Mammary epithelial cell (primary cell): ENCODE data around the gene ATG13.

Experiments
- CTCF ChIP-seq, 2 donors: IDR thresholded peaks in 1 of 2; conservative IDR thresholded peaks in 1 of 2; 2 replicates each; pipeline ENCODE4 v1.5.1; 2011 to 2012; ENCODE audit warnings: inconsistent platforms in 2 of 2, low read length in 2 of 2, mild to moderate bottlenecking in 2 of 2, control low read depth in 1 of 2, low read depth in 1 of 2; ENCODE audit not compliant: insufficient read depth in 1 of 2; ENCODE audit errors: extremely low read depth in 1 of 2
- EZH2 ChIP-seq: IDR thresholded peaks from 2 replicates; pipeline ENCODE4 v1.6.1; 2012; ENCODE audit warnings: low read length, inconsistent platforms, borderline replicate concordance

- TF ChIP-seq CTCF (conservative IDR thresholded peaks at IDR 0.05 in 1 of 2, IDR thresholded peaks at IDR 0.05 in 1 of 2; ENCODE audit: extremely low read depth in 1 of 2, insufficient read depth in 1 of 2, low read depth in 1 of 2, low read length in 2 of 2) = no peak
- no peak for TF ChIP-seq EZH2
Observed at GRCh38 chr11:46604796-46605195, 12.6 kb upstream of the ATG13 start.
